Mesenchymal stem cell (in vitro differentiated cells and primary cell): ENCODE measurements around the gene MGAT4B.

Experiments
- DNase-seq: peaks from one replicate; pipeline ENCODE4 v3.0.0-alpha.2; 2013
- H2AFZ ChIP-seq: one replicate; pipeline ENCODE4 v1.6.1; 2013; ENCODE audit warnings: low read depth, mild to moderate bottlenecking, control low read depth, inconsistent platforms, low read length, moderate library complexity
- H2AK5ac ChIP-seq: 2 replicates; pipeline ENCODE4 v1.6.1; 2013; ENCODE audit warnings: low read length, moderate library complexity, mild to moderate bottlenecking, inconsistent platforms; ENCODE audit not compliant: severe bottlenecking
- H2BK120ac ChIP-seq: one replicate; pipeline ENCODE4 v1.6.1; 2013; ENCODE audit warnings: low read depth, mild to moderate bottlenecking, inconsistent platforms, low read length, moderate library complexity
- H2BK12ac ChIP-seq, 2 experiments: one replicate each; pipeline ENCODE4 v1.6.1; 2013; ENCODE audit warnings: inconsistent platforms in 2 of 2, low read length in 2 of 2, mild to moderate bottlenecking in 2 of 2, moderate library complexity in 2 of 2, control low read depth in 1 of 2
- H2BK15ac ChIP-seq: one replicate; pipeline ENCODE4 v1.6.1; 2013; ENCODE audit warnings: mild to moderate bottlenecking, low read depth, inconsistent platforms; ENCODE audit not compliant: poor library complexity, severe bottlenecking
- H2BK5ac ChIP-seq: 2 replicates; pipeline ENCODE4 v1.6.1; 2013; ENCODE audit warnings: low read depth, mild to moderate bottlenecking, low read length, control low read depth, inconsistent platforms; ENCODE audit not compliant: poor library complexity, severe bottlenecking
- H3K14ac ChIP-seq, 2 experiments: one replicate each; pipeline ENCODE4 v1.6.1; 2013; ENCODE audit warnings: inconsistent platforms in 2 of 2, low read length in 2 of 2, control low read depth in 1 of 2, mild to moderate bottlenecking in 1 of 2, moderate library complexity in 1 of 2
- H3K18ac ChIP-seq, 2 experiments: one replicate each; pipeline ENCODE4 v1.6.1; 2013; ENCODE audit warnings: inconsistent platforms in 2 of 2, low read length in 2 of 2, control low read depth in 1 of 2, low read depth in 1 of 2, mild to moderate bottlenecking in 1 of 2
- H3K23ac ChIP-seq, 2 experiments: one replicate each; pipeline ENCODE4 v1.6.1; 2013; ENCODE audit warnings: inconsistent platforms in 2 of 2, low read length in 2 of 2, mild to moderate bottlenecking in 2 of 2, moderate library complexity in 2 of 2, control low read depth in 1 of 2
- H3K27ac ChIP-seq: 2 replicates; pipeline ENCODE4 v1.5.1; 2013; ENCODE audit warnings: mild to moderate bottlenecking, moderate library complexity, low read length, control low read depth, inconsistent platforms; ENCODE audit not compliant: poor library complexity, severe bottlenecking
- H3K27me3 ChIP-seq, 2 experiments: 2 replicates each; pipeline versions ENCODE4 v1.6.1 to v1.7.0; 2013; ENCODE audit warnings: low read length in 2 of 2, mild to moderate bottlenecking in 2 of 2, moderate library complexity in 2 of 2, control low read depth in 1 of 2, inconsistent platforms in 1 of 2; ENCODE audit not compliant: control insufficient read depth in 1 of 2, insufficient read depth in 1 of 2
- H3K36me3 ChIP-seq, 2 experiments: 2 replicates each; pipeline versions ENCODE4 v1.6.1 to v1.7.0; 2013; ENCODE audit warnings: low read length in 2 of 2, control low read depth in 1 of 2, inconsistent platforms in 1 of 2, low read depth in 1 of 2, mild to moderate bottlenecking in 1 of 2; ENCODE audit not compliant: insufficient read depth in 2 of 2, control insufficient read depth in 1 of 2
- H3K4ac ChIP-seq, 2 experiments: one replicate each; pipeline ENCODE4 v1.6.1; 2013; ENCODE audit warnings: inconsistent platforms in 2 of 2, low read length in 2 of 2, mild to moderate bottlenecking in 2 of 2, moderate library complexity in 2 of 2, control low read depth in 1 of 2, low read depth in 1 of 2
- H3K4me1 ChIP-seq: 2 replicates; pipeline ENCODE4 v1.6.1; 2013; ENCODE audit warnings: low read depth, low read length, control low read depth; ENCODE audit not compliant: control insufficient read depth, insufficient read depth
- H3K4me2 ChIP-seq: 2 replicates; pipeline ENCODE4 v1.6.1; 2013; ENCODE audit warnings: low read length, mild to moderate bottlenecking, inconsistent platforms; ENCODE audit not compliant: poor library complexity, severe bottlenecking
- H3K4me3 ChIP-seq, 2 experiments: 2 replicates each; pipeline versions ENCODE4 v1.5.1 to v1.7.0; 2013; ENCODE audit warnings: low read length in 2 of 2, mild to moderate bottlenecking in 2 of 2, control low read depth in 1 of 2, low read depth in 1 of 2; ENCODE audit not compliant: insufficient read depth in 1 of 2
- H3K79me1 ChIP-seq: replicated peaks from 2 replicates; pipeline ENCODE4 v1.6.1; 2013; ENCODE audit warnings: mild to moderate bottlenecking, control low read depth, low read length, inconsistent platforms; ENCODE audit not compliant: poor library complexity, severe bottlenecking
- H3K9ac ChIP-seq: 2 replicates; pipeline ENCODE4 v1.7.0; 2013; ENCODE audit warnings: mild to moderate bottlenecking, low read length, moderate library complexity
- H3K9me3 ChIP-seq: 2 replicates; pipeline ENCODE4 v1.7.0; 2013; ENCODE audit warnings: mild to moderate bottlenecking, low read length; ENCODE audit not compliant: control insufficient read depth
- H4K8ac ChIP-seq: one replicate; pipeline ENCODE4 v1.6.1; 2013; ENCODE audit warnings: inconsistent platforms, mild to moderate bottlenecking, low read length, moderate library complexity
- H4K91ac ChIP-seq: one replicate; pipeline ENCODE4 v1.6.1; 2013; ENCODE audit warnings: mild to moderate bottlenecking, low read length, inconsistent platforms
- WGBS: methylation state at CpG from one replicate; pipeline ENCODE4 v1.1.7; 2013; ENCODE audit warnings: mixed read lengths; 5-methylcytosine and 5-hydroxymethylcytosine counted together

MGAT4B gene

DNA sequence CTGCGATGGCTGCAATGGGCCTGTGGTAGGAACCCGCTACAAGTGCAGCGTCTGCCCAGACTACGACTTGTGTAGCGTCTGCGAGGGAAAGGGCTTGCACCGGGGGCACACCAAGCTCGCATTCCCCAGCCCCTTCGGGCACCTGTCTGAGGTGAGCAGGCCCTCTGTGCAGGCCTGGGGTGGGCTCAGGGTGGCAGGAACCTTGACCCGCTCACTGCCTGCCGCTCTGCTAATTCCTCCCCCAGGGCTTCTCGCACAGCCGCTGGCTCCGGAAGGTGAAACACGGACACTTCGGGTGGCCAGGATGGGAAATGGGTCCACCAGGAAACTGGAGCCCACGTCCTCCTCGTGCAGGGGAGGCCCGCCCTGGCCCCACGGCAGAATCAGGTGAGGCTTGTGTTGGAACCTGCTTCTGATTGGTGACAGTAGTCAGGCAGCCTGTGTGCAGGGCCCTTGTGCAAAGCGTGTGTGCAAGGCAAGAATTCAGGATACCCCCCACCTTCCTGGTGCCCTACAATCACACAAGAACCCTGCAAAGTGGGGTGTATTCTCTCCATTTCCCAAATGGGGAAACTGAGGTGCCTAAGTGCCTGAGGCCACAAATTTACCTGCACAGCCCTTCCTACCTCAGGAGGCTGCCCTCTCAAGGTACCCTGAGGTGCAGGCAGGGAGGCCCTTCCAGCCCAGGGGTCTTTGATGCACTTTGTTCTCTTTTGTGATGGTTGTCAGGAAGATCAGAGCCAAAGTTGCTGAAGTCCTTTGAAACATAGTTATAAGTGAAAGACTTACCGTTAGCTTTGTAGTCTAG, 17.5 kb upstream of the MGAT4B start:
- H3K79me1 ChIP-seq, result peaks cover 14% of the 10 kb centered on the region
- H2AK5ac ChIP-seq, result no peak overlapping the region
- H3K4me3 ChIP-seq, result peak overlapping the region in 1 of 2 experiments; percentile 95
- peaks cover 57 to 73% of the 10 kb centered on the region in 2 experiments for H3K36me3 ChIP-seq
- no peak overlapping the region for H2BK120ac ChIP-seq
- no peak overlapping the region for H3K18ac ChIP-seq
- peaks cover 52% of the 10 kb centered on the region for H3K4me1 ChIP-seq
- WGBS, result 95% methylated on average over 22 of the region's 22 CpGs
- peak overlapping the region; percentile 96 for H3K9ac ChIP-seq
- no peak overlapping the region for H3K4me2 ChIP-seq
- H3K4ac ChIP-seq, result no peak overlapping the region
- no peak overlapping the region for H2BK15ac ChIP-seq
- no peak overlapping the region for H3K27ac ChIP-seq
- no peak overlapping the region for H2BK12ac ChIP-seq
- H3K9me3 ChIP-seq, result no peaks in the 10 kb centered on the region
- no peak overlapping the region for H4K91ac ChIP-seq
- no peak overlapping the region for H3K23ac ChIP-seq
- H4K8ac ChIP-seq, result peak overlapping the region; percentile 24
- no peak overlapping the region for H2AFZ ChIP-seq
- peak overlapping the region in 1 of 2 experiments; percentile 29 for H3K14ac ChIP-seq
- no peaks in the 10 kb centered on the region for H3K27me3 ChIP-seq
- no peak overlapping the region for H2BK5ac ChIP-seq
- no peak for DNase-seq

DNA sequence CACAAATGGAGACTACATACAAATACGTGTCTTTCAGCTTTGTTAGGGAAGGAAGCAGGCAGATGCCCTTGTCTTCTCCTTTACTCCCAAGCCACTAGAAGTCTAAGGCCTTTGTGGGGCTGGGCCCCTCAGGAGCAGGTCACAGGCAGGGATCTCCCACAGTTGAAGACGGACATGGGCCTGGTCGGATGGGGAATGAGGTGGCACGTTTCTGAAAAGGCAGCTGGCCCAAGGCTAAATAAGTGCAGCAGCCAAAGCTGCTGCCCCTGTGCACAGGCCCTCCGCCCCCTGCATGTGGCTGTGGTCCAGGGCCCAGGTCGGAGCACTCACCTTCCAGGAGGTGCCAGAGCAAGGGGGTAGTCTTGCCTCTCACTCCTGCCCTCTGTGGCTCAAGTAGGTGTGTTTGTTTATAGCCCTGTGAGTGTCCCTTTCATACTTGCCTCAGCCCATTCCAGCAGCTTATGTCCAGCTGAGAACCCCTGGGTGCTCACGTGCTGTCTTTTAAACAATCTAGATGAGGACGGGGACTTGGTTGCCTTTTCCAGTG, 15.9 kb upstream of the MGAT4B start:
- H2BK5ac ChIP-seq, result no peak overlapping the region
- no peak overlapping the region for H2BK120ac ChIP-seq
- H3K14ac ChIP-seq, result peak overlapping the region in 1 of 2 experiments; percentile 96
- H3K4me1 ChIP-seq, result peaks cover 58% of the 10 kb centered on the region
- no peak overlapping the region for H2BK15ac ChIP-seq
- H3K23ac ChIP-seq, result peak overlapping the region in 1 of 2 experiments; percentile 51
- DNase-seq, result peak; percentile 24
- peaks cover 13% of the 10 kb centered on the region for H3K79me1 ChIP-seq
- H3K4me3 ChIP-seq, result peak overlapping the region; percentile 41 to 95
- H4K91ac ChIP-seq, result no peak overlapping the region
- H3K4ac ChIP-seq, result no peak overlapping the region
- 80% methylated on average over 8 of the region's 8 CpGs for WGBS
- H3K9ac ChIP-seq, result peak overlapping the region; percentile 96
- H3K18ac ChIP-seq, result peak overlapping the region in 1 of 2 experiments; percentile 21
- H2BK12ac ChIP-seq, result no peak overlapping the region
- no peak overlapping the region for H3K27ac ChIP-seq
- H3K36me3 ChIP-seq, result peaks cover 49 to 57% of the 10 kb centered on the region in 2 experiments
- no peak overlapping the region for H2AK5ac ChIP-seq
- no peak overlapping the region for H2AFZ ChIP-seq
- peak overlapping the region; percentile 84 for H3K4me2 ChIP-seq
- no peaks in the 10 kb centered on the region for H3K27me3 ChIP-seq
- H3K9me3 ChIP-seq, result no peaks in the 10 kb centered on the region
- H4K8ac ChIP-seq, result no peak overlapping the region

- Histone ChIP-seq H2AK5ac (no peak overlapping the region), H3K4me2 (peak overlapping the region; percentile 84), H3K27me3 (no peaks in the 10 kb centered on the region), H3K14ac (no peak overlapping the region), H3K23ac (no peak overlapping the region), H3K18ac (no peak overlapping the region), H4K8ac (no peak overlapping the region), H2BK15ac (no peak overlapping the region), H2BK5ac (no peak overlapping the region), H2BK12ac (no peak overlapping the region), H3K4me1 (peaks cover 62% of the 10 kb centered on the region), H3K27ac (no peak overlapping the region), H3K9me3 (no peaks in the 10 kb centered on the region), H4K91ac (no peak overlapping the region), H3K79me1 (peaks cover 17% of the 10 kb centered on the region), H2BK120ac (no peak overlapping the region), H3K9ac (peak overlapping the region; percentile 96), H3K4me3 (peak overlapping the region; percentile 94 to 95), H3K4ac (no peak overlapping the region), H3K36me3 (peaks cover 45 to 52% of the 10 kb centered on the region in 2 experiments), H2AFZ (no peak overlapping the region)
- 67% methylated on average over 3 of the region's 3 CpGs for WGBS
- DNase-seq, result no peak
Measured at GRCh38 chr5:179822059-179822432, 15.4 kb upstream of the MGAT4B start.

GRCh38 chr5:179821298-179822058, 14.8 kb upstream of the MGAT4B start:
- Histone ChIP-seq H3K4me3 (peak overlapping the region; percentile 94 to 95), H3K79me1 (peaks cover 19% of the 10 kb centered on the region), H3K27me3 (no peaks in the 10 kb centered on the region), H2AK5ac (peak overlapping the region; percentile 28), H3K36me3 (peaks cover 40 to 46% of the 10 kb centered on the region in 2 experiments), H3K4ac (peak overlapping the region; percentile 75 to 91), H3K4me2 (peak overlapping the region; percentile 84), H3K14ac (peak overlapping the region in 1 of 2 experiments; percentile 97), H4K8ac (peak overlapping the region; percentile 20), H3K27ac (peak overlapping the region; percentile 75), H2AFZ (no peak overlapping the region), H2BK12ac (peak overlapping the region in 1 of 2 experiments; percentile 45), H3K23ac (peak overlapping the region; percentile 37 to 98), H3K9me3 (no peaks in the 10 kb centered on the region), H4K91ac (peak overlapping the region; percentile 77), H2BK120ac (peak overlapping the region; percentile 64), H3K18ac (peak overlapping the region; percentile 94 to 97), H3K4me1 (peaks cover 66% of the 10 kb centered on the region), H3K9ac (peak overlapping the region; percentile 96), H2BK5ac (peak overlapping the region; percentile 91), H2BK15ac (no peak overlapping the region)
- DNase-seq, result peak; percentile 91
- WGBS, result under 1% methylated on average over 51 of the region's 54 CpGs
